Measurements from ENCODE around the gene PAF1.

GRCh38 chr19:39377373-39378362, 13.2 kb downstream of the PAF1 start:
- no peak for TF ChIP-seq TAF1 (IDR thresholded peaks at IDR 0.05; ENCODE audit: borderline replicate concordance, low read depth, low read length)
- TF ChIP-seq POLR2A (IDR thresholded peaks at IDR 0.05; ENCODE audit: low read depth, low read length) = no peak
